K562 (cell line): Measurements from ENCODE around the gene MED20. TPM values are rescaled to one million over a fixed set of nuclear protein-coding genes. Genes with fewer than 3 reads are reported as not detected.

Experiments used
- ADNP ChIP-seq: fragments of 200-800 bp; sonication (Bioruptor generic); IDR thresholded peaks from 2 replicates; pipeline ENCODE4 v1.6.1; 2016; ENCODE audit warnings: missing genetic modification characterization, missing compliant biosample characterization
- CHD4 ChIP-seq: fragments of 200-600 bp; sonication (generic); IDR thresholded peaks from 3 replicates; pipeline ENCODE4 v1.6.1; 2012; ENCODE audit warnings: low read depth, mild to moderate bottlenecking, mixed read lengths, low read length, inconsistent platforms; ENCODE audit not compliant: insufficient read depth, insufficient replicate concordance, poor library complexity, severe bottlenecking
- E2F5 ChIP-seq: sonication (generic); formaldehyde crosslinking; IDR thresholded peaks from 2 replicates; pipeline ENCODE4 v1.8.0; 2022; ENCODE audit warnings: mild to moderate bottlenecking, missing genetic modification reagents
- E2F6 ChIP-seq, 2 experiments: IDR thresholded peaks; 2 replicates each; pipeline ENCODE4 v1.6.1; 2011; ENCODE audit warnings: borderline replicate concordance in 1 of 2, control low read depth in 1 of 2, low read depth in 1 of 2, low read length in 1 of 2, mild to moderate bottlenecking in 1 of 2, mixed read lengths in 1 of 2, moderate library complexity in 1 of 2; ENCODE audit not compliant: insufficient read depth in 1 of 2, insufficient read length in 1 of 2, poor library complexity in 1 of 2, severe bottlenecking in 1 of 2; ENCODE audit errors: extremely low read depth in 1 of 2
- ELK3 ChIP-seq: fragments of 450-650 bp; formaldehyde crosslinking; IDR thresholded peaks from 2 replicates; pipeline ENCODE4 v1.4.0; 2020; ENCODE audit warnings: mild to moderate bottlenecking
- ESRRB ChIP-seq: fragments of 250-450 bp; sonication (Bioruptor Pico); IDR thresholded peaks from 2 replicates; pipeline ENCODE4 v1.5.0; 2020; ENCODE audit warnings: mild to moderate bottlenecking, moderate library complexity, borderline replicate concordance
- HDGF ChIP-seq: fragments of 450-650 bp; IDR thresholded peaks from 2 replicates; pipeline ENCODE4 v1.6.1; 2016
- NEUROD1 ChIP-seq: fragments of 150-350 bp; IDR thresholded peaks from 2 replicates; pipeline ENCODE4 v1.6.1; 2014; ENCODE audit warnings: borderline replicate concordance, low read length, low read depth; ENCODE audit not compliant: partially characterized antibody
- NFATC3 ChIP-seq: fragments of 450-650 bp; IDR thresholded peaks from 2 replicates; pipeline ENCODE4 v1.6.1; 2017; ENCODE audit warnings: mild to moderate bottlenecking
- NR2C1 ChIP-seq, 2 experiments: fragments of 450-650 bp; IDR thresholded peaks; 2 replicates each; pipeline ENCODE4 v1.6.1; 2017; ENCODE audit warnings: mild to moderate bottlenecking in 2 of 2, antibody characterized with exemption in 1 of 2, inconsistent platforms in 1 of 2, missing compliant biosample characterization in 1 of 2, missing genetic modification characterization in 1 of 2
- SLC30A9 ChIP-seq: fragments of 250-450 bp; sonication (Bioruptor Pico); IDR thresholded peaks from 2 replicates; pipeline ENCODE4 v1.8.0; 2022; ENCODE audit warnings: mild to moderate bottlenecking, moderate library complexity
- SMAD1 ChIP-seq: fragments of 150-350 bp; IDR thresholded peaks from 2 replicates; pipeline ENCODE4 v1.6.1; 2014; ENCODE audit warnings: low read length, low read depth; ENCODE audit not compliant: partially characterized antibody
- SMARCA5 ChIP-seq: fragments of 450-650 bp; IDR thresholded peaks from 2 replicates; pipeline ENCODE4 v1.6.1; 2016
- SMARCB1 ChIP-seq: IDR thresholded peaks from 2 replicates; pipeline ENCODE4 v1.6.1; 2011; ENCODE audit warnings: improper control_type of control experiment, low read depth; ENCODE audit not compliant: insufficient read length
- SP2 ChIP-seq: IDR thresholded peaks from 2 replicates; pipeline ENCODE4 v1.6.1; 2011; ENCODE audit warnings: mild to moderate bottlenecking, low read depth, low read length, moderate library complexity; ENCODE audit not compliant: poor library complexity, severe bottlenecking; ENCODE audit errors: extremely low read depth
- TAF15 ChIP-seq: fragments of 200-400 bp; formaldehyde crosslinking; IDR thresholded peaks from 2 replicates; pipeline ENCODE4 v1.6.1; 2017; ENCODE audit warnings: mild to moderate bottlenecking, low read depth, low read length, moderate library complexity
- YBX1 ChIP-seq: fragments of 450-650 bp; IDR thresholded peaks from 2 replicates; pipeline ENCODE4 v1.7.1; 2016; ENCODE audit warnings: mild to moderate bottlenecking
- ZBED1 ChIP-seq: IDR thresholded peaks from 2 replicates; pipeline ENCODE4 v1.6.1; 2014
- ZBTB12 ChIP-seq: fragments of 250-450 bp; sonication (Bioruptor Pico); IDR thresholded peaks from 2 replicates; pipeline ENCODE4 v1.4.0; 2020
- ZBTB5 ChIP-seq: fragments of 450-650 bp; IDR thresholded peaks from 2 replicates; pipeline ENCODE4 v1.6.1; 2017; ENCODE audit warnings: antibody characterized with exemption
- ZBTB8A ChIP-seq: fragments of 450-650 bp; IDR thresholded peaks from 2 replicates; pipeline ENCODE4 v1.6.1; 2018; ENCODE audit warnings: mild to moderate bottlenecking, moderate library complexity; ENCODE audit not compliant: partially characterized antibody
- ZNF696 ChIP-seq: fragments of 250-450 bp; sonication (Bioruptor Pico); conservative IDR thresholded peaks from 2 replicates; pipeline ENCODE4 v1.4.0; 2020; ENCODE audit warnings: mild to moderate bottlenecking, moderate library complexity
- polyA plus RNA-seq, 8 experiments: library from polyadenylated mRNA; depleted of rRNA in 4 of 8; stranded (reverse) in 5 of 8; unstranded in 3 of 8; fragments of >200 nt; fragmentation: Nextera tagmentation in 2 of 8; fragmentation: Illumina TruSeq in 1 of 8; extraction: Ambion mirVana in 2 of 8; extraction: Trizol in 1 of 8; gene quantifications; 2 replicates each; pipeline versions ENCODE4 v1.2.1 to v1.2.3, GENCODE V29; 2011 to 2014; ENCODE audit warnings: inconsistent platforms in 1 of 8, missing spikeins in 1 of 8
- total RNA-seq, 7 experiments: library from RNA; depleted of rRNA in 6 of 7; stranded (reverse); fragments of >200 nt in 6 of 7; fragmentation: Illumina TruSeq in 2 of 7; extraction: Trizol in 2 of 7; gene quantifications; 2 replicates each; pipeline versions ENCODE4 v1.2.1 to v1.2.3, GENCODE V29; 2011 to 2021; ENCODE audit warnings: low replicate concordance in 1 of 7

Gene MED20
- total and polyA plus RNA-seq, 9 of the 15 experiments (the other 6 are each of a cell fraction or from before 2014, with no cell fraction given), result 27.3 to 80.9 (median 46.0) TPM

GRCh38 chr6:41942067-41942851 lies 21.3 kb upstream of the MED20 start (continued):
- TF ChIP-seq CHD4 (no peak), SMARCB1 (no peak), ZBTB5 (no peak), HDGF (0 out of 2 replicates have a peak, but pooled peaks have one; percentile 49), SLC30A9 (CRISPR knock-in tag) (no peak), ADNP (tag) (no peak), ESRRB (CRISPR knock-in tag) (no peak), ZBTB12 (CRISPR knock-in tag) (no peak), SP2 (no peak), SMARCA5 (no peak), ZBTB8A (no peak), ZNF696 (no peak), SMAD1 (no peak), TAF15 (no peak), YBX1 (no peak), NR2C1 (IDR thresholded peaks at IDR 0.05) (no peak), NR2C1 (tag; IDR thresholded peaks at IDR 0.05) (no peak; the same call in 1 of the 2 replicates), E2F6 (IDR thresholded peaks at IDR 0.05; ENCODE audit: borderline replicate concordance in 1 of 2, extremely low read depth in 1 of 2, insufficient read depth in 1 of 2, insufficient read length in 1 of 2, low read depth in 1 of 2, low read length in 1 of 2, poor library complexity in 1 of 2, severe bottlenecking in 1 of 2) (no peak), E2F5 (CRISPR knock-in tag) (no peak), ELK3 (CRISPR knock-in tag) (no peak), NFATC3 (no peak), ZBED1 (no peak), NEUROD1 (no peak)
